C4-2B (cell line): ENCODE measurements around the gene GATA5.

ENCODE experiments used
- ZFX ChIP-seq: fragments of 450-650 bp; IDR thresholded peaks from 2 replicates; pipeline ENCODE4 v1.6.1; 2017
- TF ChIP-seq, protein P1 (sequence below): fragments of 450-650 bp; conservative IDR thresholded peaks from 2 replicates; pipeline ENCODE4 v1.5.1; 2017; ENCODE audit warnings: mild to moderate bottlenecking

DNA sequence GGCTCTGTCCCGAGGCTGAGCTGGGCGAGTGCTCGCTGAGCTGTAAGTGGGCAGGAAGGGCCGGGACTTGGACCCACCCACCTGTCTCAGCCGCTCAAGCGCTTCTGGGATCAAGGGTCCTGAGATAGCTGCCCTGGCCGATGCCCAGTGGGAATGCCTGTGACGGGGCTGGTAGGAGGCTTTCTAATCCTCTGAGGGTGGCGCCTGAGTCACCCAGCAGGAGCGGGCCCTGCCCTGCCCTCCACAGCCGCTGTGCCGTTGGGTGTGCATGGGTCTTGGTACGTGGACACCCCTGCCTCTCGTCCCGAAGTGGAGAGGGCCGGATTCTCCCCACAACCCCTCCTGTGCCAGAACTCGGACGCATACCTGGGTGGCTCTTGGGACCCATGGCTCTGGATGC lies 43.1 kb upstream of the GATA5 start:
- TF ChIP-seq, protein P1, sequence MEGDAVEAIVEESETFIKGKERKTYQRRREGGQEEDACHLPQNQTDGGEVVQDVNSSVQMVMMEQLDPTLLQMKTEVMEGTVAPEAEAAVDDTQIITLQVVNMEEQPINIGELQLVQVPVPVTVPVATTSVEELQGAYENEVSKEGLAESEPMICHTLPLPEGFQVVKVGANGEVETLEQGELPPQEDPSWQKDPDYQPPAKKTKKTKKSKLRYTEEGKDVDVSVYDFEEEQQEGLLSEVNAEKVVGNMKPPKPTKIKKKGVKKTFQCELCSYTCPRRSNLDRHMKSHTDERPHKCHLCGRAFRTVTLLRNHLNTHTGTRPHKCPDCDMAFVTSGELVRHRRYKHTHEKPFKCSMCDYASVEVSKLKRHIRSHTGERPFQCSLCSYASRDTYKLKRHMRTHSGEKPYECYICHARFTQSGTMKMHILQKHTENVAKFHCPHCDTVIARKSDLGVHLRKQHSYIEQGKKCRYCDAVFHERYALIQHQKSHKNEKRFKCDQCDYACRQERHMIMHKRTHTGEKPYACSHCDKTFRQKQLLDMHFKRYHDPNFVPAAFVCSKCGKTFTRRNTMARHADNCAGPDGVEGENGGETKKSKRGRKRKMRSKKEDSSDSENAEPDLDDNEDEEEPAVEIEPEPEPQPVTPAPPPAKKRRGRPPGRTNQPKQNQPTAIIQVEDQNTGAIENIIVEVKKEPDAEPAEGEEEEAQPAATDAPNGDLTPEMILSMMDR = no peak
- no peak for TF ChIP-seq ZFX
